HEK293 (cell line): ENCODE data around the gene FAM234B.
"Not testable (repeated sequence)": the region's sequence is repeated elsewhere in the genome, so short reads cannot be mapped to it uniquely, and the experiment has no call there.

Source experiments
- CTCF ChIA-PET: fragments of 350-600 bp; formaldehyde crosslinking; extraction: SDS; loops from one replicate; lab custom pipeline; 2021; ENCODE audit warnings: antibody characterized with exemption; lab: Yijun Ruan, JAX
- POLR2A ChIA-PET: fragments of 300-600 bp; formaldehyde crosslinking; extraction: SDS; loops from one replicate; lab custom pipeline; 2020; ENCODE audit warnings: antibody characterized with exemption, inconsistent platforms; lab: Yijun Ruan, JAX
- H3K27ac ChIP-seq: fragments of 200-500 bp; sonication (Bioruptor generic); 2 replicates; pipeline ENCODE4 v1.5.1; 2014; ENCODE audit warnings: low read depth, low read length, control low read depth, inconsistent platforms; ENCODE audit errors: extremely low read depth
- H3K36me3 ChIP-seq, 2 experiments: fragments of 200-500 bp in 1 of 2; sonication (Bioruptor generic) in 1 of 2; 1 replicate in 1 of 2; 2 replicates in 1 of 2; pipeline ENCODE4 v1.5.1; 2014 to 2017; ENCODE audit warnings: inconsistent platforms in 2 of 2, low read length in 2 of 2; ENCODE audit not compliant: control insufficient read depth in 2 of 2, insufficient read depth in 1 of 2
- H3K4me1 ChIP-seq: fragments of 200-500 bp; sonication (Bioruptor generic); 2 replicates; pipeline ENCODE4 v1.5.1; 2014; ENCODE audit warnings: mild to moderate bottlenecking, low read length, inconsistent platforms; ENCODE audit not compliant: control insufficient read depth, insufficient read depth
- H3K4me3 ChIP-seq: 2 replicates; pipeline ENCODE4 v1.5.1; 2011; ENCODE audit warnings: low read depth, mild to moderate bottlenecking, control low read depth, low read length, moderate library complexity
- H3K9me3 ChIP-seq: fragments of 200-500 bp; sonication (Bioruptor generic); 2 replicates; pipeline ENCODE4 v1.5.1; 2014; ENCODE audit warnings: low read depth, low read length, inconsistent platforms; ENCODE audit not compliant: control insufficient read depth, insufficient read depth
- ZBTB20 ChIP-seq: fragments of 450-650 bp; formaldehyde crosslinking; IDR thresholded peaks from 2 replicates; pipeline ENCODE4 v1.5.1; 2016; ENCODE audit warnings: missing biosample characterization, missing genetic modification characterization
- ZBTB48 ChIP-seq: fragments of 450-650 bp; formaldehyde crosslinking; IDR thresholded peaks from 2 replicates; pipeline ENCODE4 v1.5.1; 2016; ENCODE audit warnings: missing biosample characterization, missing genetic modification characterization
- ZNF10 ChIP-seq: fragments of 450-650 bp; formaldehyde crosslinking; IDR thresholded peaks from 2 replicates; pipeline ENCODE4 v1.5.1; 2017; ENCODE audit warnings: missing biosample characterization, missing genetic modification characterization
- ZNF121 ChIP-seq: fragments of 450-650 bp; formaldehyde crosslinking; IDR thresholded peaks from 2 replicates; pipeline ENCODE4 v1.5.1; 2016; ENCODE audit warnings: missing biosample characterization, missing genetic modification characterization
- ZNF146 ChIP-seq: fragments of 450-650 bp; formaldehyde crosslinking; IDR thresholded peaks from 2 replicates; pipeline ENCODE4 v1.5.1; 2016; ENCODE audit warnings: missing biosample characterization, missing genetic modification characterization
- ZNF433 ChIP-seq: fragments of 450-650 bp; formaldehyde crosslinking; IDR thresholded peaks from 2 replicates; pipeline ENCODE4 v1.5.1; 2016; ENCODE audit warnings: missing biosample characterization, missing genetic modification characterization, low read depth
- ZNF529 ChIP-seq: fragments of 450-650 bp; formaldehyde crosslinking; IDR thresholded peaks from 2 replicates; pipeline ENCODE4 v1.5.1; 2017; ENCODE audit warnings: missing genetic modification characterization, missing biosample characterization; ENCODE audit not compliant: insufficient replicate concordance
- ZNF555 ChIP-seq: fragments of 450-650 bp; formaldehyde crosslinking; conservative IDR thresholded peaks from 2 replicates; pipeline ENCODE4 v1.5.1; 2017; ENCODE audit warnings: missing biosample characterization, mild to moderate bottlenecking, missing genetic modification characterization, inconsistent platforms
- ZNF600 ChIP-seq: fragments of 450-650 bp; formaldehyde crosslinking; IDR thresholded peaks from 2 replicates; pipeline ENCODE4 v1.5.1; 2016; ENCODE audit warnings: missing biosample characterization, missing genetic modification characterization
- ZNF792 ChIP-seq: fragments of 450-650 bp; formaldehyde crosslinking; IDR thresholded peaks from 2 replicates; pipeline ENCODE4 v1.5.1; 2016; ENCODE audit warnings: missing biosample characterization, missing genetic modification characterization
- ZSCAN16 ChIP-seq: fragments of 450-650 bp; formaldehyde crosslinking; IDR thresholded peaks from 2 replicates; pipeline ENCODE4 v1.5.1; 2016; ENCODE audit warnings: missing biosample characterization, missing genetic modification characterization
- TF ChIP-seq, protein P1 (sequence below): fragments of 450-650 bp; formaldehyde crosslinking; IDR thresholded peaks from 2 replicates; pipeline ENCODE4 v1.5.1; 2016; ENCODE audit warnings: missing biosample characterization, missing genetic modification characterization, borderline replicate concordance
- TF ChIP-seq, protein P2 (sequence below): fragments of 450-650 bp; formaldehyde crosslinking; IDR thresholded peaks from 2 replicates; pipeline ENCODE4 v1.5.1; 2016; ENCODE audit warnings: missing biosample characterization, missing genetic modification characterization
- TF ChIP-seq, protein P3 (sequence below): sonication (generic); formaldehyde crosslinking; IDR thresholded peaks from 2 replicates; pipeline ENCODE4 v1.8.1; 2022; ENCODE audit warnings: mild to moderate bottlenecking, moderate library complexity, missing genetic modification reagents
- TF ChIP-seq, protein P4 (sequence below): fragments of 450-650 bp; formaldehyde crosslinking; IDR thresholded peaks from 2 replicates; pipeline ENCODE4 v1.5.1; 2016; ENCODE audit warnings: missing biosample characterization, missing genetic modification characterization

The FAM234B gene

DNA sequence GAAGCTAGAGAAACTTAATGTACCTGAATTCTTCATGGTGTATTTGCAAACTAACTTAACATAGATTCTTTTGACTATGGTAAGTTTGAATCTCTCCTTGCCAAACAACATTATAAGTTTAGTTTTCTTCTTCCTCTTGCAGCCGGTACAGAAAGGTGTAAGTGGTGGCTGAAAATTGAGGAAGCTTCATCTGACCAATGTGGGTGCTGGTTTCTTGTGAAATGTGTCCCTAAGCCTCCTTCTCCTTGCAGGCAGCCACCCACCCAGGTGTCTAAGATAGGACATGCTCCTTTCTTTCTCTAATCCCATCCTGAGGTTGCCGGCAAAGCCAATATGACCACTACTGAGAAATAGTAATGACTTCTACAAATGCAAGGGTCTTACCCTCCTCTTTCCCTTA is 38.7 kb downstream of the FAM234B start:
- Histone ChIP-seq H3K9me3 (no peaks in the 10 kb centered on the region), H3K4me1 (no peaks in the 10 kb centered on the region), H3K4me3 (no peak overlapping the region)
- no peak for TF ChIP-seq ZNF121
- TF ChIP-seq, protein P1, sequence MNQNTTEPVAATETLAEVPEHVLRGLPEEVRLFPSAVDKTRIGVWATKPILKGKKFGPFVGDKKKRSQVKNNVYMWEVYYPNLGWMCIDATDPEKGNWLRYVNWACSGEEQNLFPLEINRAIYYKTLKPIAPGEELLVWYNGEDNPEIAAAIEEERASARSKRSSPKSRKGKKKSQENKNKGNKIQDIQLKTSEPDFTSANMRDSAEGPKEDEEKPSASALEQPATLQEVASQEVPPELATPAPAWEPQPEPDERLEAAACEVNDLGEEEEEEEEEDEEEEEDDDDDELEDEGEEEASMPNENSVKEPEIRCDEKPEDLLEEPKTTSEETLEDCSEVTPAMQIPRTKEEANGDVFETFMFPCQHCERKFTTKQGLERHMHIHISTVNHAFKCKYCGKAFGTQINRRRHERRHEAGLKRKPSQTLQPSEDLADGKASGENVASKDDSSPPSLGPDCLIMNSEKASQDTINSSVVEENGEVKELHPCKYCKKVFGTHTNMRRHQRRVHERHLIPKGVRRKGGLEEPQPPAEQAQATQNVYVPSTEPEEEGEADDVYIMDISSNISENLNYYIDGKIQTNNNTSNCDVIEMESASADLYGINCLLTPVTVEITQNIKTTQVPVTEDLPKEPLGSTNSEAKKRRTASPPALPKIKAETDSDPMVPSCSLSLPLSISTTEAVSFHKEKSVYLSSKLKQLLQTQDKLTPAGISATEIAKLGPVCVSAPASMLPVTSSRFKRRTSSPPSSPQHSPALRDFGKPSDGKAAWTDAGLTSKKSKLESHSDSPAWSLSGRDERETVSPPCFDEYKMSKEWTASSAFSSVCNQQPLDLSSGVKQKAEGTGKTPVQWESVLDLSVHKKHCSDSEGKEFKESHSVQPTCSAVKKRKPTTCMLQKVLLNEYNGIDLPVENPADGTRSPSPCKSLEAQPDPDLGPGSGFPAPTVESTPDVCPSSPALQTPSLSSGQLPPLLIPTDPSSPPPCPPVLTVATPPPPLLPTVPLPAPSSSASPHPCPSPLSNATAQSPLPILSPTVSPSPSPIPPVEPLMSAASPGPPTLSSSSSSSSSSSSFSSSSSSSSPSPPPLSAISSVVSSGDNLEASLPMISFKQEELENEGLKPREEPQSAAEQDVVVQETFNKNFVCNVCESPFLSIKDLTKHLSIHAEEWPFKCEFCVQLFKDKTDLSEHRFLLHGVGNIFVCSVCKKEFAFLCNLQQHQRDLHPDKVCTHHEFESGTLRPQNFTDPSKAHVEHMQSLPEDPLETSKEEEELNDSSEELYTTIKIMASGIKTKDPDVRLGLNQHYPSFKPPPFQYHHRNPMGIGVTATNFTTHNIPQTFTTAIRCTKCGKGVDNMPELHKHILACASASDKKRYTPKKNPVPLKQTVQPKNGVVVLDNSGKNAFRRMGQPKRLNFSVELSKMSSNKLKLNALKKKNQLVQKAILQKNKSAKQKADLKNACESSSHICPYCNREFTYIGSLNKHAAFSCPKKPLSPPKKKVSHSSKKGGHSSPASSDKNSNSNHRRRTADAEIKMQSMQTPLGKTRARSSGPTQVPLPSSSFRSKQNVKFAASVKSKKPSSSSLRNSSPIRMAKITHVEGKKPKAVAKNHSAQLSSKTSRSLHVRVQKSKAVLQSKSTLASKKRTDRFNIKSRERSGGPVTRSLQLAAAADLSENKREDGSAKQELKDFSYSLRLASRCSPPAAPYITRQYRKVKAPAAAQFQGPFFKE (tag by site-specific recombination) = no peak
- no peak for TF ChIP-seq ZNF792 (tag by site-specific recombination)
- TF ChIP-seq, all 188 proteins: peak for 0
- ChIA-PET CTCF (interaction anchor here (0.6 to 1.8 kb wide), 4 partner anchors 10 to 129 kb away, joined by 3 to 8 read pairs (median 3); no protein-coding TSS in a partner anchor), POLR2A (interaction anchor here (1.3 kb wide), 1 partner anchor 38 kb away, joined by 3 read pairs; the partner anchor contains the start of gene FAM234B)
- peaks cover 0 to 37% of the 10 kb centered on the region in 2 experiments; a peak in 2 of 3 replicates for H3K36me3 ChIP-seq
- no peak overlapping the region for H3K27ac ChIP-seq

DNA sequence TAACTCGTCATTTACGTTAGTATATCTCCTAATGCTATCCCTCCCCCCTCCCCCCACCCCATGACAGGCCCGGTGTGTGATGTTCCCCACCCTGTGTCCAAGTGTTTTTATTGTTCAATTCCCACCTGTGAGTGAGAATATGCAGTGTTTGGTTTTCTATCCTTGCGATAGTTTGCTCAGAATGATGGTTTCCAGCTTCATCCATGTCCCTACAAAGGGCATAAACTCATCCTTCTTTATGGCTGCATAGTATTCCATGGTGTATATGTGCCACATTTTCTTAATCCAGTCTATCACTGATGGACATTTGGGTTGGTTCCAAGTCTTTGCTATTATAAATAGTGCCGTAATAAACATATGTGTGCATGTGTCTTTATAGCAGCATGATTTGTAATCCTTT is 39.5 kb downstream of the FAM234B start:
- TF ChIP-seq, protein P2, sequence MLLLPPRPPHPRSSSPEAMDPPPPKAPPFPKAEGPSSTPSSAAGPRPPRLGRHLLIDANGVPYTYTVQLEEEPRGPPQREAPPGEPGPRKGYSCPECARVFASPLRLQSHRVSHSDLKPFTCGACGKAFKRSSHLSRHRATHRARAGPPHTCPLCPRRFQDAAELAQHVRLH (tag by site-specific recombination) = 0 out of 2 replicates have a peak, but pooled peaks have one; percentile 18
- peak; percentile 90 for TF ChIP-seq ZNF146 (tag by site-specific recombination)
- H3K36me3 ChIP-seq = peaks cover 0 to 37% of the 10 kb centered on the region in 2 experiments; a peak in 2 of 3 replicates
- POLR2A ChIA-PET, H3K9me3 ChIP-seq, H3K4me3 ChIP-seq, H3K27ac ChIP-seq, H3K4me1 ChIP-seq: not testable (repeated sequence)
- CTCF ChIA-PET = interaction anchor here (0.9 kb wide), 1 partner anchor 10 kb away, joined by 3 read pairs; no protein-coding TSS in a partner anchor

DNA sequence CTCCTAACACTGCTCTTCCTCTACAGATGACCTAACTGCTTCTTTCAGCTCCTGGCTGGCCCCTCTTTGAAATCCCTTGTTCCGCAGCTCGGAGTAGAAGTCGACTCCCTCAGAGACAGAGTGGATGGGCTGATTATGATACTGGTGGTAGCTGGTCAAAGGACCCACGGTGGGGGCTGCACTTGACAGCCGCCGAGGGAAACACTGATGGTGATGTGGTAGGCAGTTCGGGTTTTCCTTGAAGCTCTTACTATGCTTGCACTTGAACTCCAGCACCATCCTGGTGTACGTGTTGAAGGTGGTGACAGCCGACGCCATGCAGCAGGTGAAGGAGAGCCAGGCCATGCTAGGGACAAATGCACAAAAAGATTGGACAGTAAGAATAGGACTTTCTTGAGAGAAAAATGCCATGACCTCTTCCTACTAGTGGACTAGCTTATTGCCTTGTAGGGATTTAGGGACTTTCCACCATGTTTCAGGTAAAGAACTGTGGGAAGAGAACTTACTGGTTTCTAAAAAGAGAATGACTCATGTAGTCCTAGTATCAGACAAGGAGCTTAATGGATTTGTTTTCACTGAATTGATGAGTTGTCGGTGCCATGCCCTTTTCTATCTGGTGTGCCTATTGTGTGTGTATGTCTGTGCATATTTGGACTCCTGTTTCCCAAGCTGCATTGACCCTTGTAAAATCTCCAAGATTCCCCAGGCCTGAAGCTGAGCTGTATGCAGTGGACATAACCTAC is 40.9 kb downstream of the FAM234B start:
- CTCF ChIA-PET = interaction anchor here (1.1 kb wide), 1 partner anchor 11 kb away, joined by 4 read pairs; no protein-coding TSS in a partner anchor
- no peaks in the 10 kb centered on the region for H3K9me3 ChIP-seq
- no peak for TF ChIP-seq ZSCAN16 (tag by site-specific recombination)
- peak; percentile 70 for TF ChIP-seq ZNF10 (tag by site-specific recombination)

DNA sequence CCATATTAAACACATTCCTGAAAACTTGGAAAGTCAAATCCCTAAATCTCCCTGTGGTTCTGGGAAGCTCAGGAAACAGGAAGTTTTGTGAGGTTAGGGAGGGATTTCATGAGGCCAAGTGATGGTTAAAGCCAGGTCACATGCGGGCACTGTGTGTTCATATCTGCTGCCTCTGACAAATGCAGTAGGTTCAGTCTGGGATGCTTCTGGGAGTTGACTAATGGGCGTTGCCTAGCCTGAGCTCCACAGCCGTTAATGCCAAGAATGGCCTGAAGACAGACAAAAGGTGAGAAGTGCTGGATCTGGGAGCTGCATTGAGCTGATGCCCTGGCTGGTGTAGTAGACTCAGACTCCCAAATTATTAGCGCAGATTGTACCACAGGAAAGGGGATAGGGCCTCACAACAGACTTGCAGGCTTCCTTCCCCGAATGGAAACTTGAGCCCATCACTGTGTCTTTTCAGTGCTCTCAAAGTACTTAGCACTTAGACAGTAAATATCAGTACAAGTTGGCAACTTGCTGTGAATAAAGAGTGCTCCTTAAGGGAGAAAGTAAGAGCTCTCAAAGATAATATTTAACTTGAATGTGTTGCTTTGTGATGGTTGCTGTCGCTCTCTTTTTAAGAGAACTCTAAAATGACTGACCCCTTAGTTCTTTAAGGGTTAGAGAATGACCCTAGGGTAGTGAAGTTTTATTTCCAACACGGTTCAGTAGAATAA is 41.9 kb downstream of the FAM234B start:
- CTCF ChIA-PET = interaction anchor here (0.6 kb wide), 1 partner anchor 370 kb away, joined by 4 read pairs; no protein-coding TSS in a partner anchor
- H3K4me1 ChIP-seq = no peaks in the 10 kb centered on the region
- H3K36me3 ChIP-seq = peaks cover 0 to 18% of the 10 kb centered on the region in 2 experiments; a peak in 2 of 3 replicates
- POLR2A ChIA-PET = no interaction called here
- H3K9me3 ChIP-seq = no peaks in the 10 kb centered on the region
- H3K27ac ChIP-seq = no peak overlapping the region
- H3K4me3 ChIP-seq = no peak overlapping the region
- no peak for TF ChIP-seq ZNF600
- no peak for TF ChIP-seq ZBTB48
- no peak for TF ChIP-seq ZNF529 (tag by site-specific recombination)
- TF ChIP-seq, protein P3, sequence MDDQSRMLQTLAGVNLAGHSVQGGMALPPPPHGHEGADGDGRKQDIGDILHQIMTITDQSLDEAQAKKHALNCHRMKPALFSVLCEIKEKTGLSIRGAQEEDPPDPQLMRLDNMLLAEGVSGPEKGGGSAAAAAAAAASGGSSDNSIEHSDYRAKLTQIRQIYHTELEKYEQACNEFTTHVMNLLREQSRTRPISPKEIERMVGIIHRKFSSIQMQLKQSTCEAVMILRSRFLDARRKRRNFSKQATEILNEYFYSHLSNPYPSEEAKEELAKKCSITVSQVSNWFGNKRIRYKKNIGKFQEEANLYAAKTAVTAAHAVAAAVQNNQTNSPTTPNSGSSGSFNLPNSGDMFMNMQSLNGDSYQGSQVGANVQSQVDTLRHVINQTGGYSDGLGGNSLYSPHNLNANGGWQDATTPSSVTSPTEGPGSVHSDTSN (CRISPR knock-in tag) = no peak
- no peak for TF ChIP-seq ZNF433 (tag by site-specific recombination)
- TF ChIP-seq, protein P4, sequence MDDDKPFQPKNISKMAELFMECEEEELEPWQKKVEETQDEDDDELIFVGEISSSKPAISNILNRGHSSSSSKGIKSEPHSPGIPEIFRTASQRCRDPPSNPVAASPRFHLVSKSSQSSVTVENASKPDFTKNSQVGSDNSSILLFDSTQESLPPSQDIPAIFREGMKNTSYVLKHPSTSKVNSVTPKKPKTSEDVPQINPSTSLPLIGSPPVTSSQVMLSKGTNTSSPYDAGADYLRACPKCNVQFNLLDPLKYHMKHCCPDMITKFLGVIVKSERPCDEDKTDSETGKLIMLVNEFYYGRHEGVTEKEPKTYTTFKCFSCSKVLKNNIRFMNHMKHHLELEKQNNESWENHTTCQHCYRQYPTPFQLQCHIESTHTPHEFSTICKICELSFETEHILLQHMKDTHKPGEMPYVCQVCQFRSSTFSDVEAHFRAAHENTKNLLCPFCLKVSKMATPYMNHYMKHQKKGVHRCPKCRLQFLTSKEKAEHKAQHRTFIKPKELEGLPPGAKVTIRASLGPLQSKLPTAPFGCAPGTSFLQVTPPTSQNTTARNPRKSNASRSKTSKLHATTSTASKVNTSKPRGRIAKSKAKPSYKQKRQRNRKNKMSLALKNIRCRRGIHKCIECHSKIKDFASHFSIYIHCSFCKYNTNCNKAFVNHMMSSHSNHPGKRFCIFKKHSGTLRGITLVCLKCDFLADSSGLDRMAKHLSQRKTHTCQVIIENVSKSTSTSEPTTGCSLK (tag by site-specific recombination) = no peak
- TF ChIP-seq ZBTB20 = no peak
- no peak for TF ChIP-seq ZNF555

More for the DNA sequence above, 40.9 kb downstream of the FAM234B start:
- no peak overlapping the region for H3K4me3 ChIP-seq
- POLR2A ChIA-PET = no interaction called here
- no peaks in the 10 kb centered on the region for H3K4me1 ChIP-seq
- peaks cover 0 to 29% of the 10 kb centered on the region in 2 experiments; a peak in 2 of 3 replicates for H3K36me3 ChIP-seq
- no peak overlapping the region for H3K27ac ChIP-seq
